Measurements from ENCODE around the gene FYN. TPM values are rescaled to one million over a fixed set of nuclear protein-coding genes. Genes with fewer than 3 reads are reported as not detected.

FYN gene
- total RNA-seq, 4 donors from 2014 or later: 56.3 to 96.4 (median 81.8) TPM

DNA sequence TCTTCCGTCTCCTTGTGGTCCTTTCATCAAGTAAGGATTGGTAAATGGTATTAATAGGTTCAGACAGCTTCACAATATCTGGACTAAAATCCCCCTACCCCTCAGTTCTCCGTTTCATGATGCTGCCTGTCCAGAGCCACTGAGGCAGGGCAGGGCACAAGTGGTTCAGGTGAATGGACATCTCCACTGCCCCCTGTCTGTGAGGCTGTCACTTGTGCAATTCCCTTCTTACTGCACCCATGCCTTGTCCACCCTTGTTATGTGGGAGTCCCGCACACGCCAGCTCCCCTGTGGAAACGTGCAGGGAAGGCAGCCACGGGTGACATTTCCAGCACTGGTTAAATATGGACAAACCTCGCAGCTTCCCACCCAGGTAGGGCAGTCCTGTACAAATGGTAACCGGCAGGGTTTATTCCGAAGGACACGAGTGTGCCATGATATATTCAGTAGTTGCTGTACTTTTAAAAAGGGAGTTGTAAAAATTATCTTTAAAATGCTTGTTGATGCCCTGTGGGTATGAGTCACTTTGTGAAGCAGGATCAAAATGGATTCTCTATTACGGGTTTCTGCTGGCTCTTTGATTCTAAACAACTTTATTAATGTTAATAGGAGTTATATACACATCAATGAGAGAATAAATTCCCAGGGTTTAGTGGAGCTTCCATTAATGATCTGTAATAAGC is 73.5 kb downstream of the FYN start:
- no peak overlapping the region for H3K4me3 ChIP-seq (ENCODE audit: low read depth, poor library complexity, severe bottlenecking)
- no peak for DNase-seq (ENCODE audit: low spot score in 2 of 2)
- intact Hi-C loops (cut with DNase I; ENCODE audit: low total_unique reads): no loop called here
- TF ChIP-seq, protein P1, sequence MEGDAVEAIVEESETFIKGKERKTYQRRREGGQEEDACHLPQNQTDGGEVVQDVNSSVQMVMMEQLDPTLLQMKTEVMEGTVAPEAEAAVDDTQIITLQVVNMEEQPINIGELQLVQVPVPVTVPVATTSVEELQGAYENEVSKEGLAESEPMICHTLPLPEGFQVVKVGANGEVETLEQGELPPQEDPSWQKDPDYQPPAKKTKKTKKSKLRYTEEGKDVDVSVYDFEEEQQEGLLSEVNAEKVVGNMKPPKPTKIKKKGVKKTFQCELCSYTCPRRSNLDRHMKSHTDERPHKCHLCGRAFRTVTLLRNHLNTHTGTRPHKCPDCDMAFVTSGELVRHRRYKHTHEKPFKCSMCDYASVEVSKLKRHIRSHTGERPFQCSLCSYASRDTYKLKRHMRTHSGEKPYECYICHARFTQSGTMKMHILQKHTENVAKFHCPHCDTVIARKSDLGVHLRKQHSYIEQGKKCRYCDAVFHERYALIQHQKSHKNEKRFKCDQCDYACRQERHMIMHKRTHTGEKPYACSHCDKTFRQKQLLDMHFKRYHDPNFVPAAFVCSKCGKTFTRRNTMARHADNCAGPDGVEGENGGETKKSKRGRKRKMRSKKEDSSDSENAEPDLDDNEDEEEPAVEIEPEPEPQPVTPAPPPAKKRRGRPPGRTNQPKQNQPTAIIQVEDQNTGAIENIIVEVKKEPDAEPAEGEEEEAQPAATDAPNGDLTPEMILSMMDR (IDR thresholded peaks at IDR 0.05): no peak
- TF ChIP-seq POLR2A (IDR thresholded peaks at IDR 0.05): no peak
- 70 to 72% methylated on average over 11 of the region's 11 CpGs for WGBS, 2 donors

DNA sequence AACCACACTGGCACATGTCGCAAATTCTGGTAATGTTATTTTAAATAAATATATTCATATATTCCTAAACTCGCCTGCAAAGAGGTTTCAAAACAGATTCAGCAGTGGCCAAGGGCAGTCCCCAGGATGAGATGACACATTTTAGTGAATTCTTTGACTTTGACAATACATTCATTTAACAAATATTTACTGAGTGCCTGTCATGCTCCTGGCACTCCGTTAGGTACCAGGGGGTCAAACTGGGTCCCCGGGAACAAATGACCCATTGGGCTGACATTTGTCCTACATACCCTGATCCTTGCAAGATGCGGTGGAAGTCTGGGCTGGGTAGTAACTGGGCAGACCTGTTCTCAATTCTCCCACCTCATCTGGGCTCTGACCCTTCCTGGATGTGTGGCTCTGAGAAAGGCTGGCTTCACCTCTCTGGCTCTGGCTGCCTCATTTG is 74.9 kb downstream of the FYN start:
- 65 to 84% methylated on average over 5 of the region's 5 CpGs for WGBS, 2 donors
- intact Hi-C loops (cut with DNase I; ENCODE audit: low total_unique reads): no loop called here
- TF ChIP-seq POLR2A (IDR thresholded peaks at IDR 0.05): no peak
- TF ChIP-seq, protein P1 (IDR thresholded peaks at IDR 0.05): no peak
- H3K4me3 ChIP-seq (ENCODE audit: low read depth, poor library complexity, severe bottlenecking): no peak overlapping the region
- DNase-seq (ENCODE audit: low spot score in 2 of 2): no peak

DNA sequence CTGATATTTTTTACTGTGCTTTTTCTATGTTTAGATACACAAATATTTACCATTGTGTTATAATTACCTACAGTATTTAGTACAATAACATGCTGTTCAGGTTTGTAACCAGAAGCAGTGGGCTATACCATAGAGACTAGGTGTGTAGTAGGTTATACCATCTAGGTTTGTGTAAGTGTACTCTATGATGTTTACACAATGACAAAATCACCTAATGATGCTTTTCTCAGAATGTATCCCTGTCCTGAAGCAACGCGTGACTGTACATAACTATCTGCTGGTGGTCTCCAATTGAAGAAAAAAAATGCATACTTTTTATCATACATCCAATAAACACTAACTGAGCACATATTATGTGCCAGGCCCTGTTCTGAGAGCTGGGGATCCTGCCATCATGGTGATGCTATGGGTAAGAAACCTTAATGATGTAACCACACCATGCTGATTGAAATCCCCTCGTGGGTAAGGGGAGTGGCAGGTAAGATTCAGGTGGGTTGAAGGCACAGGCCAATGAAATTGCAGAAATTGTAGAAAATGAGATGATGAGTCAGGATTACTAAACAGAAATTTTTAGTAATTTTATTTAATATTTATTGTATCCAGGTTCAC is 76.8 kb downstream of the FYN start:
- H3K4me3 ChIP-seq (ENCODE audit: low read depth, poor library complexity, severe bottlenecking): no peak overlapping the region
- no peak for TF ChIP-seq POLR2A (IDR thresholded peaks at IDR 0.05)
- TF ChIP-seq, protein P1 (IDR thresholded peaks at IDR 0.05): no peak
- 90 to 96% methylated on average over 3 of the region's 3 CpGs for WGBS, 2 donors
- intact Hi-C loops (cut with DNase I; ENCODE audit: low total_unique reads): no loop called here
- DNase-seq (ENCODE audit: low spot score in 2 of 2): no peak

DNA sequence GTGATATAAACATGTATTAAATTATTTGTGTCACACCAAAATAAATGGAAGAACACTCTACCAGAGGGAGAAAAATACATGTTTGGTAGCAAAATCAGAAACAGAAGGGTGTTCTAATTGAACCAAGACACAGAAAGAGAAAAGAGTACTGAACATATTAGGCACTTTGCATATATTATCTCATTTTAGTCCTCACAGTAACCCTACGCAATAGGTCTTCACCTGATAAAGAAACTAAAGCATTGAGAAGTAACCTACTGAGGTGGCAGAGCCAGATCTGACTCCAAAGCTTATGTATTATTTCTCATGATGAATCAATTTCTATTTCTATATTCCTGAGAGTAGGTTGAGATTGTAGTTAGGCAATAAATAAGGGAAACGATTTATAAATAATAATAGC is 77.7 kb downstream of the FYN start:
- no peak for DNase-seq (ENCODE audit: low spot score in 2 of 2)
- WGBS, 2 donors: 89 to 90% methylated on average over 2 of the region's 2 CpGs
- intact Hi-C loops (cut with DNase I; ENCODE audit: low total_unique reads): no loop called here
- TF ChIP-seq, protein P1 (IDR thresholded peaks at IDR 0.05): no peak
- no peak for TF ChIP-seq POLR2A (IDR thresholded peaks at IDR 0.05)
- no peak overlapping the region for H3K4me3 ChIP-seq (ENCODE audit: low read depth, poor library complexity, severe bottlenecking)

DNA sequence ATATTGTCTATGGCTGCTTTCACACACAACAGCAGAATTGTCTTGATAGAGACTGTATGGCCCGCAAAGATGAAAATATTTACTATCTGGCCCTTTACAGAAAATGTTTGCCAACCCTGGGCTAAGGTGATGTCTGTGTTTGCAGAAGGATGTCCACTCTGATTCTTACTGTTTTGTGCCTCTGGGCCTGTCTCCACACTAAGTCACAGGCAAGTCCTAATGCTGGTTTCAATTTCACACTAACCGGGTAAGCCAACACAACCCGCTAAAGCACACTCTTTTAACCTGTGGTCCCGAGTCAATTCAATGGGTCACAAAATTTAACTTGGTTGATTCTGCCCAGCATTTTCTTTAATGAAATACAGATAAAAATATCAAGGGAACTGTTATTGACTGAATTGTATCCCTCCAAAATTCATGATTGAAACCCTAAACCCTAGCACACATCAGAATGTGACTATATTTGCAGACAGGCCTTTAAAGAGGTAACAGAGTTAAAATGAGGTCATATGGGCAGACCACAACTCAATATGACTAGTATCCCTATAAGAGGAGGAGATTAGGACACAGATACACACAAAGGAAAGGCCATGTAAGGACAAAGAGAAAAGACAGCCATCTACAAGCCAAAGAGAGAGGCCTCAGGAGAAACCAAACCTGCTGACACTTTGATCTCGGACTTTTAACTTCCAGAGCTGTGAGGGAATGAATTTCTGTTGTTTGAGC is 78.4 kb downstream of the FYN start:
- no peak for TF ChIP-seq POLR2A (IDR thresholded peaks at IDR 0.05)
- TF ChIP-seq, protein P1 (IDR thresholded peaks at IDR 0.05): no peak
- H3K4me3 ChIP-seq (ENCODE audit: low read depth, poor library complexity, severe bottlenecking): no peak overlapping the region
- DNase-seq (ENCODE audit: low spot score in 2 of 2): no peak
- WGBS, 2 donors: 94 to 95% methylated on average over 5 of the region's 5 CpGs
- intact Hi-C loops (cut with DNase I; ENCODE audit: low total_unique reads): no loop called here
